Measurements from ENCODE around the gene GOPC.
A peak's percentile ranks its signal among the peaks of the same experiment; 100 is the strongest.

Gene GOPC

DNA sequence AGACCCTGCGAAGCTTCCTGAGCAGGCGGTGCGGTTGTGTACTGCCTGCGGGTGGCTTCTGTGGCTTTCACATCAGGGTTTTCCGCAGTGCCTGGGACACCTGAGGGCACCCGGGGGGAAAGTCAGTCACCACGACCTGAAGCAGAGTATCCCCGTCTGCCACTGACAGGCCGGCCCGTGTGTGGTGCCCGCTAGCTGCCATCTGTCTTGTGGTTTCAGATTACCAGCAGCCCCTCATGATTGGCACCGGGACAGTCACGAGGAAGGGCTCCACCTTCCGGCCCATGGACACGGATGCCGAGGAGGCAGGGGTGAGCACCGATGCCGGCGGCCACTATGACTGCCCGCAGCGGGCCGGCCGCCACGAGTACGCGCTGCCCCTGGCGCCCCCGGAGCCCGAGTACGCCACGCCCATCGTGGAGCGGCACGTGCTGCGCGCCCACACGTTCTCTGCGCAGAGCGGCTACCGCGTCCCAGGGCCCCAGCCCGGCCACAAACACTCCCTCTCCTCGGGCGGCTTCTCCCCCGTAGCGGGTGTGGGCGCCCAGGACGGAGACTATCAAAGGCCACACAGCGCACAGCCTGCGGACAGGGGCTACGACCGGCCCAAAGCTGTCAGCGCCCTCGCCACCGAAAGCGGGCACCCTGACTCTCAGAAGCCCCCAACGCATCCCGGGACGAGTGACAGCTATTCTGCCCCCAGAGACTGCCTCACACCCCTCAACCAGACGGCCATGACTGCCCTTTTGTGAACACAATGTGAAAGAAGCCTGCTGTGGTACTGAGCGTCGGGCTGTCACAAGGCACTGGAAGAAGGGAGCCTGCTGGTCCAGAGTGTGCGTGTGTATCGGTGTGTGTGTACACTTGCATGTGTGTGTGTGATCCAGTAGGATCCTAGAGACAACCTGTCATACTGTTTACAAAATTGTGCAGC lies 54.4 kb downstream of the GOPC start:
- Histone ChIP-seq H3K36me3 (ENCODE audit: control insufficient read depth, insufficient read depth, low read length, severe bottlenecking) (peaks cover 17% of the 10 kb centered on the region), H3K9me3 (ENCODE audit: control insufficient read depth, low read length) (no peaks in the 10 kb centered on the region), H3K27me3 (replicated peaks; ENCODE audit: control insufficient read depth, insufficient read depth, low read length) (no peaks in the 10 kb centered on the region), H3K4me1 (ENCODE audit: control insufficient read depth, insufficient read depth, low read length) (peaks cover 11% of the 10 kb centered on the region), H3K4me3 (ENCODE audit: low read length) (peak overlapping the region; percentile 72), H3K9ac (ENCODE audit: low read length) (peak overlapping the region; percentile 72)
- DNase-seq (ENCODE audit: low read depth) = peak; percentile 74

DNA sequence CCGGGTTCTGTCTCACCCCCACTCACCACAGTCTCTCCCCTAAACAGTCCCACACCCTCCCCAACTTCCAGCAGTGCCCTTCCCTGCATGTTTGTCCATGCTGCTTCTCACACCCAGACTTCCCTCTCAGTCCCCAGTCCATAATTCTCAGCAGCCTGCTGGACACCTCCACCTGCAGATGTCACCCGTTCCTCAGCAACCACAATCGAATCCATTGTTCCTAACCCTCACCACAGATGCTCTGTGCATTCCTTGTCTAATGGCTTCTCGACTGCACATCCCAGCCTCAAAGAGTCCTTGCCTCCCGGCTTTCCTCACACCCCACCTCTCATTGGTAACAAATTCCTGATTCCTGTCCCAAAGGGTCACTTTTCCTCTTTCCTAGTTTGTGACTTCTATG lies 55.6 kb downstream of the GOPC start:
- peaks cover 11% of the 10 kb centered on the region for H3K4me1 ChIP-seq (ENCODE audit: control insufficient read depth, insufficient read depth, low read length)
- no peak overlapping the region for H3K9ac ChIP-seq (ENCODE audit: low read length)
- H3K9me3 ChIP-seq (ENCODE audit: control insufficient read depth, low read length) = no peaks in the 10 kb centered on the region
- H3K36me3 ChIP-seq (ENCODE audit: control insufficient read depth, insufficient read depth, low read length, severe bottlenecking) = peaks cover 19% of the 10 kb centered on the region
- H3K4me3 ChIP-seq (ENCODE audit: low read length) = no peak overlapping the region
- no peak for DNase-seq (ENCODE audit: low read depth)
- H3K27me3 ChIP-seq (replicated peaks; ENCODE audit: control insufficient read depth, insufficient read depth, low read length) = no peaks in the 10 kb centered on the region

DNA sequence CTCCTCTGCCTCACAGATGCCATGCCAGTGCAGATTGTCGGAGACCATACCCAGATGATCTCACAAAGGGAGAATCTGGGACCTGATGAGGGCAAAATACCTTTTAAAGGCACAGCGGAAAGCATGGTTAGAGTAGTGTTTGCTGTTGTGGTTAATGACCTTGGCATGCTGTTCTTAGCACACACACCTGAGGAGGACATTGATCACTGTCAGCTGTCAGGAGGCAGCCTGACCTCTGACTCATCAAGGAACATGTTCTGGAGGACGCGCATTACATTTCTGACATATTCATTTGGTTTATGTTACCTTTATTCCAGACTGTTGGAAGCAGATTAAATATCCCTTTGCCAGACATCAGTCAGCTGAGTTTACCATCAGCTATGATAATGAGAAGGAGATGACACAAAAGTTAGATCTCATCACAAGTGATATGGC lies 57.1 kb downstream of the GOPC start:
- no peaks in the 10 kb centered on the region for H3K27me3 ChIP-seq (replicated peaks; ENCODE audit: control insufficient read depth, insufficient read depth, low read length)
- no peak for DNase-seq (ENCODE audit: low read depth)

DNA sequence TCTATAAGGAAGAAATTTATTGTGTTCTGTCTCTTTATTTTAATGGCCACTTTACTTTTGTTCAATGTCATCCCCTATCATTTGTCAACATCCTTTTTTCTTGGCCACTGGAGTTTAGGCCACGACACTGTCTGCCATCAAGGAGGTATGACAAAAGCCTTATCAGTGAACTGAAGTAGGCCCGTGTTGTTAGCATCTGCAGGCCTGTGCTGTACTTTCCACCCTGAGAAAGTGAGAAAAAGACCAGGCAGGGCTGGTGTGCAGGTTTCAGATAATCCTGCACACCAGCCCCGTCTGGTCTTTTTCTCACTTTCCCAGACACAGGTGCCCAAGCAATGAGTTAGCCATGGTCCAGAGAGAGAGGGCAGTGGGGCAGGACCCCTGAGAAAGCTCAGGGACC lies 57.6 kb downstream of the GOPC start:
- Histone ChIP-seq H3K36me3 (ENCODE audit: control insufficient read depth, insufficient read depth, low read length, severe bottlenecking) (peaks cover 33% of the 10 kb centered on the region), H3K4me1 (ENCODE audit: control insufficient read depth, insufficient read depth, low read length) (peaks cover 11% of the 10 kb centered on the region), H3K9me3 (ENCODE audit: control insufficient read depth, low read length) (no peaks in the 10 kb centered on the region), H3K27me3 (replicated peaks; ENCODE audit: control insufficient read depth, insufficient read depth, low read length) (no peaks in the 10 kb centered on the region), H3K9ac (ENCODE audit: low read length) (no peak overlapping the region), H3K4me3 (ENCODE audit: low read length) (no peak overlapping the region)
- no peak for DNase-seq (ENCODE audit: low read depth)

More for the DNA sequence above, 57.1 kb downstream of the GOPC start:
- no peak overlapping the region for H3K4me3 ChIP-seq (ENCODE audit: low read length)
- H3K4me1 ChIP-seq (ENCODE audit: control insufficient read depth, insufficient read depth, low read length) = peaks cover 11% of the 10 kb centered on the region
- no peak overlapping the region for H3K9ac ChIP-seq (ENCODE audit: low read length)
- no peaks in the 10 kb centered on the region for H3K9me3 ChIP-seq (ENCODE audit: control insufficient read depth, low read length)
- peaks cover 32% of the 10 kb centered on the region for H3K36me3 ChIP-seq (ENCODE audit: control insufficient read depth, insufficient read depth, low read length, severe bottlenecking)

- H3K9me3 ChIP-seq (ENCODE audit: control insufficient read depth, low read length) = no peaks in the 10 kb centered on the region
- H3K4me1 ChIP-seq (ENCODE audit: control insufficient read depth, insufficient read depth, low read length) = no peaks in the 10 kb centered on the region
- DNase-seq (ENCODE audit: low read depth) = no peak
- no peak overlapping the region for H3K9ac ChIP-seq (ENCODE audit: low read length)
- H3K4me3 ChIP-seq (ENCODE audit: low read length) = no peak overlapping the region
- H3K36me3 ChIP-seq (ENCODE audit: control insufficient read depth, insufficient read depth, low read length, severe bottlenecking) = peaks cover 43% of the 10 kb centered on the region
- H3K27me3 ChIP-seq (replicated peaks; ENCODE audit: control insufficient read depth, insufficient read depth, low read length) = no peaks in the 10 kb centered on the region
Measured at GRCh38 chr6:117542493-117542892, 59.8 kb downstream of the GOPC start.

DNA sequence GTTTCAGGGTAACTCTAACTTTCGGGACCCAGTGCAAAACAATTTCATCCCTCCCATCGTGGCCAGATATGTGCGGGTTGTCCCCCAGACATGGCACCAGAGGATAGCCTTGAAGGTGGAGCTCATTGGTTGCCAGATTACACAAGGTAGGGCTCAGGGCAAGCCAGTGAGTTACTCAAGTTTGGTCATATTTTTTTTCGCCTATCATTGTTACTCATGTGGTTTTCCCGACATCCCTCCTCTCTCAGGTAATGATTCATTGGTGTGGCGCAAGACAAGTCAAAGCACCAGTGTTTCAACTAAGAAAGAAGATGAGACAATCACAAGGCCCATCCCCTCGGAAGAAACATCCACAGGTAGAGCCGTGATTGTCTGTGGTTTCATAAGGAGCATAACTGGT lies 61.6 kb downstream of the GOPC start:
- Histone ChIP-seq H3K4me1 (ENCODE audit: control insufficient read depth, insufficient read depth, low read length) (no peaks in the 10 kb centered on the region), H3K4me3 (ENCODE audit: low read length) (no peak overlapping the region), H3K27me3 (replicated peaks; ENCODE audit: control insufficient read depth, insufficient read depth, low read length) (no peaks in the 10 kb centered on the region), H3K9ac (ENCODE audit: low read length) (no peak overlapping the region), H3K36me3 (ENCODE audit: control insufficient read depth, insufficient read depth, low read length, severe bottlenecking) (peaks cover 41% of the 10 kb centered on the region), H3K9me3 (ENCODE audit: control insufficient read depth, low read length) (no peaks in the 10 kb centered on the region)
- no peak for DNase-seq (ENCODE audit: low read depth)

DNA sequence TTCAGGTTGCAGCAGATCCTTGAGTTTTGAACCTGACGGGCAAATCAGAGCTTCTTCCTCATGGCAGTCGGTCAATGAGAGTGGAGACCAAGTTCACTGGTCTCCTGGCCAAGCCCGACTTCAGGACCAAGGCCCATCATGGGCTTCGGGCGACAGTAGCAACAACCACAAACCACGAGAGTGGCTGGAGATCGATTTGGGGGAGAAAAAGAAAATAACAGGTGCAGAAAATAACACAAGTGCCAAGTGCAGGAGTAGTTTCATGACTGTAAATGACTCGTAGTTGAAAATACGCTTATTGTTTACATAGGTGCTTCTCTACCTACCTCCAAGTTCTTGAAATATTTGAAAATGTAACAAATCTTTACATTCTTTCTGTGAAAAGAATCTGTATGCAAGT lies 63.7 kb downstream of the GOPC start:
- H3K4me1 ChIP-seq (ENCODE audit: control insufficient read depth, insufficient read depth, low read length) = no peaks in the 10 kb centered on the region
- H3K9me3 ChIP-seq (ENCODE audit: control insufficient read depth, low read length) = no peaks in the 10 kb centered on the region
- no peaks in the 10 kb centered on the region for H3K27me3 ChIP-seq (replicated peaks; ENCODE audit: control insufficient read depth, insufficient read depth, low read length)
- DNase-seq (ENCODE audit: low read depth) = no peak
- no peak overlapping the region for H3K9ac ChIP-seq (ENCODE audit: low read length)
- H3K36me3 ChIP-seq (ENCODE audit: control insufficient read depth, insufficient read depth, low read length, severe bottlenecking) = peaks cover 27% of the 10 kb centered on the region
- no peak overlapping the region for H3K4me3 ChIP-seq (ENCODE audit: low read length)

DNA sequence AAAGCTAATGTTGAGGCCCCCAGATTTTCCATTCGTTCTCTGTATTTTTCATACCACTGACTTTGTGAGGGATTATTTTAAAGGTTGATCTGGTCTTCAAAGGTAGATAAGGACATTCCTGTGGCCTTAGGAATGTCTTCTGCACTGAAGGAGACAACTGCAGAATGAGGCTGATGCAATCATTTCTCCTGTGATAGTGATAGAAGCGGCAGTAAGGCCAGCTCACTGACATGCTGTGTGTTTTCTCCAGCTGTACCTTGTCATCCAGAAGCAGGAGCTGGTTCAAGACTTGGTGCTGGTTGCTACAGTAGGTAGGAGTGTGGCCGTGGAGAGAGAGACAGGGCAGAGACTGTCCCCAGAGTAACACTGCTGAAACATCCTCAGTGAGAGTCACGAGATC lies 66.0 kb downstream of the GOPC start:
- no peaks in the 10 kb centered on the region for H3K27me3 ChIP-seq (replicated peaks; ENCODE audit: control insufficient read depth, insufficient read depth, low read length)
- no peak overlapping the region for H3K9ac ChIP-seq (ENCODE audit: low read length)
- no peak overlapping the region for H3K4me3 ChIP-seq (ENCODE audit: low read length)
- peak; percentile 41 for DNase-seq (ENCODE audit: low read depth)
- H3K4me1 ChIP-seq (ENCODE audit: control insufficient read depth, insufficient read depth, low read length) = peaks cover 8% of the 10 kb centered on the region
- H3K36me3 ChIP-seq (ENCODE audit: control insufficient read depth, insufficient read depth, low read length, severe bottlenecking) = peaks cover 31% of the 10 kb centered on the region
- H3K9me3 ChIP-seq (ENCODE audit: control insufficient read depth, low read length) = no peaks in the 10 kb centered on the region

- H3K4me3 ChIP-seq (ENCODE audit: low read length) = no peak overlapping the region
- H3K4me1 ChIP-seq (ENCODE audit: control insufficient read depth, insufficient read depth, low read length) = peaks cover 21% of the 10 kb centered on the region
- no peaks in the 10 kb centered on the region for H3K27me3 ChIP-seq (replicated peaks; ENCODE audit: control insufficient read depth, insufficient read depth, low read length)
- peaks cover 18% of the 10 kb centered on the region for H3K36me3 ChIP-seq (ENCODE audit: control insufficient read depth, insufficient read depth, low read length, severe bottlenecking)
- H3K9ac ChIP-seq (ENCODE audit: low read length) = no peak overlapping the region
- H3K9me3 ChIP-seq (ENCODE audit: control insufficient read depth, low read length) = no peaks in the 10 kb centered on the region
- no peak for DNase-seq (ENCODE audit: low read depth)
Measured at GRCh38 chr6:117534974-117535373, 67.3 kb downstream of the GOPC start.

DNA sequence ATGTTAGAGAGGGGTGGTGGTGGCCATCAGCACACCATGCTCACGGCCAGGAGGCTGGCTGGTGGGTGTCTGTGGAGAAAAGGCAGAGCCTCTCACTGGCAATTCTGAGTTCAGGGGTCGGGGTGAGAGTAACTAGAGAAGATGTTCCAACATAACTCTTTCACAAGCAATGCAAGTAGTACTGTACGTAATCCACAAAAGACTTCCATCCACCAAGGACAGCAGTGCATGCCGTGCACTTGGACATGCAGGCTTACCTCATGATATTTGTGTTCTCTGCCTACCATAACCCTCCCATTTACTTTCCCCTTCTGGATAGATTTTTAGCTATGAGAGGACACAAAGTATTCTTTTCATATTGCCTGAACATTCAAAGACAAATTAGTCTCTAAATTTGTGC lies 68.5 kb downstream of the GOPC start:
- H3K9ac ChIP-seq (ENCODE audit: low read length) = no peak overlapping the region
- H3K4me1 ChIP-seq (ENCODE audit: control insufficient read depth, insufficient read depth, low read length) = peaks cover 22% of the 10 kb centered on the region
- peaks cover 12% of the 10 kb centered on the region for H3K36me3 ChIP-seq (ENCODE audit: control insufficient read depth, insufficient read depth, low read length, severe bottlenecking)
- H3K4me3 ChIP-seq (ENCODE audit: low read length) = no peak overlapping the region
- no peak for DNase-seq (ENCODE audit: low read depth)
- no peaks in the 10 kb centered on the region for H3K27me3 ChIP-seq (replicated peaks; ENCODE audit: control insufficient read depth, insufficient read depth, low read length)
- no peaks in the 10 kb centered on the region for H3K9me3 ChIP-seq (ENCODE audit: control insufficient read depth, low read length)

DNA sequence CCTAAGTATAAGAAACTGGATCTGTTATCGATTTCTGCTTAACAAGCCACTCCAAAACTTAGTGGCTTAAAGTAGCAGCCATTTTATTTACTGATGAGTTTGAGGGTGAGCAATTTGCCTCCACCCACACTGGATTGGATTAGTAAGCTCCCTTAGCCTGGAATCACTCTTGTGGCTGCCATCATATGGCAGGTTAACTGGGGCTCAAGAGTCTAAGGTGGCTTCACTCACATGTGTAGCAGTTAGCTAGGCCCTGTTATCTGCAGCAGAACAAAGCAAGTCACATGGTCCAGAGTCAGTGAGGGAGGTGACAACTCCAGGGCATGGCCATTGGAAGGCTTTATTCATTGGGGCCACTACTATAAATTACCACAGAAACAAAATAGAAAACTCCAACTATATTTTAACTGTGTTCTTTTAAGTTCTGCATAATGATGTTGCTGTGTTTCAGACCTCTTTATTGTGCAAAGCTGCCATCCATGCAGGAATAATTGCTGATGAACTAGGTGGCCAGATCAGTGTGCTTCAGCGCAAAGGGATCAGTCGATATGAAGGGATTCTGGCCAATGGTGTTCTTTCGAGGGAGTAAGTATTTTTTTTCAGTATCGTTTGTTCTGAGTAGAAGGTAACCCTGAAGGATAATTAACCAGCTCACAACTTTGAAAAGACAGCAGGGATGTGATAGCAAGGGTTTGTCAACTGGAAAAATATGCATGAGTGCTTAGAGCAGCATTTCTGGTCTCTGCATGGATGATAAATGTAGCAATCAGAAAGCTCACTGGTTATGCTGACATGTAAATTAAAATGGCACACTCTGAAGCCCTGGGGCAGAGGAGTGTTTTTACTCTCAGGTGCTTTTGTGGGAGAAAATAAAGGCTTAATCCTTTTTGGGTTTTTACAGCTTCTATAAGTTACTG lies 70.2 kb downstream of the GOPC start:
- Histone ChIP-seq H3K27me3 (replicated peaks; ENCODE audit: control insufficient read depth, insufficient read depth, low read length) (no peaks in the 10 kb centered on the region), H3K4me3 (ENCODE audit: low read length) (peak overlapping the region; percentile 59), H3K4me1 (ENCODE audit: control insufficient read depth, insufficient read depth, low read length) (peaks cover 22% of the 10 kb centered on the region), H3K9ac (ENCODE audit: low read length) (peak overlapping the region; percentile 55), H3K9me3 (ENCODE audit: control insufficient read depth, low read length) (no peaks in the 10 kb centered on the region), H3K36me3 (ENCODE audit: control insufficient read depth, insufficient read depth, low read length, severe bottlenecking) (peaks cover 8% of the 10 kb centered on the region)
- DNase-seq (ENCODE audit: low read depth) = no peak
